ENCODE results near the gene OR51M1. TPM values are rescaled to one million over a fixed set of nuclear protein-coding genes. Genes with fewer than 3 reads are reported as not detected.

OR51M1 gene
- total RNA-seq, 1 experiment from 2014 or later: not detected

DNA sequence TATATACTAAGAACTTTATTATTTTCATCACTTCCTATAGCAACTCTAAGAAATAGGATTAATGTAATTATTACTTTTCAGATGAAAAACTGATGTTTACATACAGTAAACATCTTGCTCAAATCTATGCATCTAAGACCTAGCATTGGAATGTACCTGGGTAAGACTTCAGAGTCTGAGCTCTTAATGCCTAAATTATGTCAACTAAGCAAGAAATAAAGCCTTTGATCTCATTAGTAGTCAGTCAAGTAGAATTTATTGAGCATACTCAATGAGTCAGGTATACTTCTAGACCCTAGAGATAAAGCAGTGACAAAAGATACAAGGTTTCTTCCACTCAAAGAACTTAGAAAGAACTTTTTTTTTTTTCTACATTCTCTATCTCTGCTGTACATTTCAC is 21.6 kb downstream of the OR51M1 start (continued):
- TF ChIP-seq POLR2AphosphoS5 (IDR thresholded peaks at IDR 0.05; ENCODE audit: low read depth, low read length): no peak
- no peak for TF ChIP-seq EZH2 (IDR thresholded peaks at IDR 0.05)
- TF ChIP-seq SP1 (IDR thresholded peaks at IDR 0.05; ENCODE audit: low read depth): no peak
- no peak for TF ChIP-seq SRF (IDR thresholded peaks at IDR 0.05; ENCODE audit: low read depth)
- TF ChIP-seq FOSL1 (IDR thresholded peaks at IDR 0.05; ENCODE audit: low read depth): no peak
- TF ChIP-seq, protein P1, sequence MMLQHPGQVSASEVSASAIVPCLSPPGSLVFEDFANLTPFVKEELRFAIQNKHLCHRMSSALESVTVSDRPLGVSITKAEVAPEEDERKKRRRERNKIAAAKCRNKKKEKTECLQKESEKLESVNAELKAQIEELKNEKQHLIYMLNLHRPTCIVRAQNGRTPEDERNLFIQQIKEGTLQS (IDR thresholded peaks at IDR 0.05): no peak
- no peak for TF ChIP-seq YY1 (IDR thresholded peaks at IDR 0.05; ENCODE audit: extremely low read depth, insufficient replicate concordance, low read depth, low read length)
- no peak for TF ChIP-seq RAD21 (IDR thresholded peaks at IDR 0.05; ENCODE audit: low read depth)
- TF ChIP-seq, protein P2, sequence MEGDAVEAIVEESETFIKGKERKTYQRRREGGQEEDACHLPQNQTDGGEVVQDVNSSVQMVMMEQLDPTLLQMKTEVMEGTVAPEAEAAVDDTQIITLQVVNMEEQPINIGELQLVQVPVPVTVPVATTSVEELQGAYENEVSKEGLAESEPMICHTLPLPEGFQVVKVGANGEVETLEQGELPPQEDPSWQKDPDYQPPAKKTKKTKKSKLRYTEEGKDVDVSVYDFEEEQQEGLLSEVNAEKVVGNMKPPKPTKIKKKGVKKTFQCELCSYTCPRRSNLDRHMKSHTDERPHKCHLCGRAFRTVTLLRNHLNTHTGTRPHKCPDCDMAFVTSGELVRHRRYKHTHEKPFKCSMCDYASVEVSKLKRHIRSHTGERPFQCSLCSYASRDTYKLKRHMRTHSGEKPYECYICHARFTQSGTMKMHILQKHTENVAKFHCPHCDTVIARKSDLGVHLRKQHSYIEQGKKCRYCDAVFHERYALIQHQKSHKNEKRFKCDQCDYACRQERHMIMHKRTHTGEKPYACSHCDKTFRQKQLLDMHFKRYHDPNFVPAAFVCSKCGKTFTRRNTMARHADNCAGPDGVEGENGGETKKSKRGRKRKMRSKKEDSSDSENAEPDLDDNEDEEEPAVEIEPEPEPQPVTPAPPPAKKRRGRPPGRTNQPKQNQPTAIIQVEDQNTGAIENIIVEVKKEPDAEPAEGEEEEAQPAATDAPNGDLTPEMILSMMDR (IDR thresholded peaks at IDR 0.05 in 2 of 3, conservative IDR thresholded peaks at IDR 0.05 in 1 of 3; ENCODE audit: borderline replicate concordance in 1 of 3, insufficient read depth in 1 of 3, low read depth in 2 of 3, low read length in 2 of 3): no peak

DNA sequence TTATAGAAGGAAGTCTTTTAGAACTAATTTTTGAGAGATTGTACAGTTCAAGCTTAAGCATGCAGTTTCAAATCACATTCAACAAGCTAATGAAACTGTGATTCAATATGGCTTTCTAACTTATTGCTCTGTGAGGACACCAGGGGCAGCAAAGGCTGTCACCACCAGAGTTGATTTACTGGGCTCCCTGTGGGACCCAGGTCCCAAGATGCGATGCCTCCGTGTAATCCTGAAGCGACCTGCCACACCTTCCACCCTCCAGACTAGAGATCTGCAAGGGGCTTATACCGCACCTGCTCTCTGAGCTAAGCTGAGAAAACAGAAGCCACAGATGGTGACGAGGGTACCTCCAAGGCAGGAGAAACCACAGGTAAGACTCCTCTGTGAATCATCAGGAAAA is 37.4 kb downstream of the OR51M1 start:
- H4K20me1 ChIP-seq (ENCODE audit: insufficient read depth): peaks cover 18% of the 10 kb centered on the region; the same call in 1 of the 2 replicates
- no peaks in the 10 kb centered on the region for H3K9me2 ChIP-seq (ENCODE audit: insufficient read depth)
- RAD21 ChIA-PET (ENCODE audit: low non-redundant PET in 1 of 2, low total read pairs in 2 of 2, uncharacterized antibody in 2 of 2, unreplicated experiment in 2 of 2): no interaction called here
- no peaks in the 10 kb centered on the region for H3K27me3 ChIP-seq (ENCODE audit: insufficient read depth, low read length)
- CTCF ChIA-PET: interaction anchor here (0.6 kb wide), 1 partner anchor 10 kb away, joined by 3 read pairs; no protein-coding TSS in a partner anchor
- peaks cover 0 to 21% of the 10 kb centered on the region in 2 experiments; a peak in 1 of 4 replicates for H3K4me1 ChIP-seq (ENCODE audit: control insufficient read depth in 1 of 2, insufficient read depth in 2 of 2, low read length in 2 of 2)
- no peak overlapping the region for H3K4me2 ChIP-seq (ENCODE audit: low read length)
- H3K27ac ChIP-seq (ENCODE audit: low read depth, low read length): no peak overlapping the region; the same call in 1 of the 2 replicates
- TF ChIP-seq ELF1 (IDR thresholded peaks at IDR 0.05; ENCODE audit: borderline replicate concordance, low read depth) (no peak), POLR2AphosphoS5 (IDR thresholded peaks at IDR 0.05; ENCODE audit: low read depth, low read length) (peak; percentile 19; the same call in 1 of the 2 replicates)
- TF ChIP-seq, protein P2 (IDR thresholded peaks at IDR 0.05 in 2 of 3, conservative IDR thresholded peaks at IDR 0.05 in 1 of 3; ENCODE audit: borderline replicate concordance in 1 of 3, insufficient read depth in 1 of 3, low read depth in 2 of 3, low read length in 2 of 3): 0 out of 6 replicates have a peak, but pooled peaks of 1 of the 3 experiments have one; percentile 15
- no TSS peak for BruUV-seq (replicated peaks)
- intact Hi-C loops (cut with micrococcal nuclease): no loop called here
- no peaks in the 10 kb centered on the region for H3K9me3 ChIP-seq (ENCODE audit: control insufficient read depth in 1 of 2, insufficient read depth in 1 of 2, low read depth in 1 of 2, low read length in 2 of 2)
- POLR2A ChIA-PET: no interaction called here
- H3K4me3 ChIP-seq (replicated peaks in 1 of 2; ENCODE audit: low read depth in 1 of 2, low read length in 2 of 2): no peak overlapping the region
- DNase-seq (ENCODE audit: low read depth, low spot score) (no peak), ATAC-seq (peak; percentile 61)
- H3K79me2 ChIP-seq (ENCODE audit: insufficient read depth, low read length): peaks cover 75% of the 10 kb centered on the region
- peaks cover 2 to 44% of the 10 kb centered on the region in 2 experiments for H3K36me3 ChIP-seq (ENCODE audit: control insufficient read depth in 1 of 2, insufficient read depth in 2 of 2, low read length in 2 of 2)
- no peak overlapping the region for H3K9ac ChIP-seq (ENCODE audit: low read length)
- no peak overlapping the region for H2AFZ ChIP-seq (ENCODE audit: low read depth, low read length, poor library complexity, severe bottlenecking)

All from HCT116 (cell line).